GM12878 (cell line): ENCODE data around the gene SPAG17. TPM values are rescaled to one million over a fixed set of nuclear protein-coding genes. Genes with fewer than 3 reads are reported as not detected.

ENCODE experiments used
- ATAC-seq: fragments of 200-7000 bp; cut with Tn5 transposase; 3 replicates; pipeline ENCODE4 v1.9.1; 2020; ENCODE audit warnings: mild to moderate bottlenecking, moderate library complexity
- BruUV-seq: library from RNA; stranded (reverse); fragments of 400-500 nt; replicated peaks from 2 replicates; lab custom pipeline; 2021; lab: Mats Ljungman, UMichigan
- CTCF ChIA-PET: fragments of 300-600 bp; sonication (Branson Sonifier 250); formaldehyde crosslinking; extraction: SDS; loops from one replicate; lab custom pipeline; 2021; ENCODE audit warnings: inconsistent platforms; lab: Yijun Ruan, JAX
- POLR2A ChIA-PET: fragments of 350-600 bp; formaldehyde crosslinking; extraction: SDS; loops from one replicate; lab custom pipeline; 2021; ENCODE audit warnings: inconsistent platforms; lab: Charles Lee
- RAD21 ChIA-PET: fragments of 300-600 bp; sonication (Branson Sonifier 250); formaldehyde crosslinking; loops from one replicate; lab custom pipeline; 2023; ENCODE audit warnings: antibody characterized with exemption; ENCODE audit not compliant: unreplicated experiment; lab: Charles Lee
- SMC1A ChIA-PET: fragments of 300-600 bp; sonication (Branson Sonifier 250); formaldehyde crosslinking; loops from one replicate; lab custom pipeline; 2023; ENCODE audit not compliant: unreplicated experiment, uncharacterized antibody; lab: Charles Lee
- DNase-seq: peaks from one replicate; pipeline ENCODE4 v3.0.0-alpha.2; 2011; ENCODE audit warnings: low read depth, low spot score
- FAIRE-seq: peaks from 3 replicates; lab custom pipeline; 2011; peaks lifted over from hg19 to GRCh38; lab: Jason Lieb, UNC
- H2AFZ ChIP-seq: 2 replicates; pipeline ENCODE4 v1.6.0; 2011; ENCODE audit warnings: low read depth, low read length, control low read depth; ENCODE audit not compliant: control insufficient read depth
- H3K27ac ChIP-seq: 2 replicates; pipeline ENCODE4 v1.5.1; 2011; ENCODE audit warnings: control low read depth; ENCODE audit not compliant: control insufficient read depth, insufficient read depth
- H3K27me3 ChIP-seq, 2 experiments: replicated peaks in 1 of 2; 2 replicates each; pipeline versions ENCODE4 v1.6.0 to v1.6.1; 2011; ENCODE audit warnings: low read length in 1 of 2; ENCODE audit not compliant: control insufficient read depth in 2 of 2, insufficient read depth in 2 of 2
- H3K36me3 ChIP-seq, 2 experiments: 2 replicates each; pipeline ENCODE4 v1.5.1; 2011; ENCODE audit warnings: low read length in 1 of 2; ENCODE audit not compliant: control insufficient read depth in 2 of 2, insufficient read depth in 2 of 2
- H3K4me1 ChIP-seq: 2 replicates; pipeline ENCODE4 v1.6.1; 2011; ENCODE audit warnings: mild to moderate bottlenecking, low read length, moderate library complexity, mixed read lengths; ENCODE audit not compliant: control insufficient read depth, insufficient read depth
- H3K4me2 ChIP-seq: 2 replicates; pipeline ENCODE4 v1.6.0; 2011; ENCODE audit warnings: control low read depth; ENCODE audit not compliant: control insufficient read depth, insufficient read depth
- H3K4me3 ChIP-seq: fragments of 200-600 bp; sonication (generic); 2 replicates; pipeline ENCODE4 v1.5.1; 2016
- H3K79me2 ChIP-seq: 2 replicates; pipeline ENCODE4 v1.6.0; 2011; ENCODE audit warnings: low read length; ENCODE audit not compliant: control insufficient read depth, insufficient read depth
- H3K9ac ChIP-seq: 2 replicates; pipeline ENCODE4 v1.8.0; 2011; ENCODE audit warnings: low read length, control low read depth, mixed read lengths; ENCODE audit not compliant: control insufficient read depth, insufficient read depth
- H3K9me3 ChIP-seq: replicated peaks from 3 replicates; pipeline ENCODE4 v1.5.1; 2011; ENCODE audit warnings: mild to moderate bottlenecking, low read length; ENCODE audit not compliant: control insufficient read depth, insufficient read depth
- H4K20me1 ChIP-seq: 2 replicates; pipeline ENCODE4 v1.6.0; 2011; ENCODE audit not compliant: control insufficient read depth, insufficient read depth
- BHLHE40 ChIP-seq, 2 experiments: fragments of 450-650 bp in 1 of 2; IDR thresholded peaks; 2 replicates each; pipeline ENCODE4 v1.6.1; 2011 to 2017; ENCODE audit warnings: low read depth in 2 of 2, borderline replicate concordance in 1 of 2, improper control_type of control experiment in 1 of 2, low read length in 1 of 2, mild to moderate bottlenecking in 1 of 2
- BRCA1 ChIP-seq: IDR thresholded peaks from 2 replicates; pipeline ENCODE4 v1.6.1; 2011; ENCODE audit warnings: low read depth, low read length, improper control_type of control experiment
- DPF2 ChIP-seq: fragments of 450-650 bp; IDR thresholded peaks from 2 replicates; pipeline ENCODE4 v1.6.1; 2017; ENCODE audit warnings: mild to moderate bottlenecking
- EZH2 ChIP-seq: IDR thresholded peaks from 2 replicates; pipeline ENCODE4 v1.6.1; 2012; ENCODE audit warnings: low read depth, mild to moderate bottlenecking, control low read depth, inconsistent platforms, low read length, borderline replicate concordance; ENCODE audit not compliant: control insufficient read depth
- GABPA ChIP-seq: IDR thresholded peaks from 2 replicates; pipeline ENCODE4 v1.6.1; 2014; ENCODE audit warnings: antibody characterized with exemption, low read depth, mild to moderate bottlenecking, inconsistent platforms
- HDAC2 ChIP-seq: fragments of 200-600 bp; sonication (generic); IDR thresholded peaks from 2 replicates; pipeline ENCODE4 v1.6.1; 2017
- IKZF2 ChIP-seq, 2 experiments: fragments of 450-650 bp; IDR thresholded peaks; 2 replicates each; pipeline ENCODE4 v1.6.1; 2017; ENCODE audit warnings: mild to moderate bottlenecking in 2 of 2, moderate library complexity in 2 of 2
- JUND ChIP-seq: IDR thresholded peaks from 2 replicates; pipeline ENCODE4 v1.6.1; 2012; ENCODE audit warnings: low read depth, mild to moderate bottlenecking, low read length, improper control_type of control experiment, moderate library complexity
- LARP7 ChIP-seq: fragments of 450-650 bp; IDR thresholded peaks from 2 replicates; pipeline ENCODE4 v1.6.1; 2017; ENCODE audit warnings: mild to moderate bottlenecking
- MTA2 ChIP-seq: fragments of 450-650 bp; IDR thresholded peaks from 2 replicates; pipeline ENCODE4 v1.6.1; 2016; ENCODE audit warnings: low read depth, mild to moderate bottlenecking, moderate library complexity
- PML ChIP-seq: IDR thresholded peaks from 2 replicates; pipeline ENCODE4 v1.6.1; 2012; ENCODE audit warnings: low read length, inconsistent platforms
- RFX5 ChIP-seq: IDR thresholded peaks from 2 replicates; pipeline ENCODE4 v1.6.1; 2011; ENCODE audit warnings: low read depth, low read length, improper control_type of control experiment
- SMAD1 ChIP-seq: fragments of 450-650 bp; IDR thresholded peaks from 2 replicates; pipeline ENCODE4 v1.6.1; 2018; ENCODE audit warnings: mild to moderate bottlenecking, low read depth; ENCODE audit not compliant: partially characterized antibody
- STAT1 ChIP-seq: fragments of 450-650 bp; conservative IDR thresholded peaks from 2 replicates; pipeline ENCODE4 v1.6.1; 2014; ENCODE audit warnings: antibody characterized with exemption, mild to moderate bottlenecking
- WRNIP1 ChIP-seq: IDR thresholded peaks from 2 replicates; pipeline ENCODE4 v1.6.1; 2011; ENCODE audit warnings: low read depth, low read length, improper control_type of control experiment, borderline replicate concordance
- ZNF217 ChIP-seq: fragments of 450-650 bp; IDR thresholded peaks from 2 replicates; pipeline ENCODE4 v1.6.1; 2017; ENCODE audit warnings: antibody characterized with exemption, mild to moderate bottlenecking
- ZNF622 ChIP-seq: fragments of 450-650 bp; IDR thresholded peaks from 2 replicates; pipeline ENCODE4 v1.6.1; 2017; ENCODE audit warnings: mild to moderate bottlenecking, inconsistent platforms
- ZZZ3 ChIP-seq: IDR thresholded peaks from 2 replicates; pipeline ENCODE4 v1.6.1; 2011; ENCODE audit warnings: low read depth; ENCODE audit not compliant: control insufficient read depth, insufficient read length
- WGBS: methylation state at CpG from one replicate; pipeline ENCODE4 v1.1.6; 2016; ENCODE audit warnings: low lambda C conversion rate; ENCODE audit not compliant: insufficient replicate concordance, insufficient coverage; ENCODE audit errors: missing lambda C conversion rate; 5-methylcytosine and 5-hydroxymethylcytosine counted together
- in situ Hi-C: fragments of 300-500 bp; cut with MboI; formaldehyde crosslinking; loops from 9 replicates; pipeline ENCODE4 v1.14.3; 2018; ENCODE audit warnings: mixed read lengths
- intact Hi-C: fragments of 100-400 bp; cut with micrococcal nuclease; formaldehyde crosslinking; loops from one replicate; pipeline ENCODE4 v1.14.2; 2022; ENCODE audit not compliant: unreplicated experiment
- polyA plus RNA-seq, 11 experiments: library from polyadenylated mRNA; depleted of rRNA in 4 of 11; unstranded in 6 of 11; stranded (reverse) in 5 of 11; fragments of >200 nt; fragmentation: Nextera tagmentation in 4 of 11; fragmentation: Illumina TruSeq in 1 of 11; extraction: Ambion mirVana in 4 of 11; extraction: Trizol in 1 of 11; gene quantifications; 1 replicate in 1 of 11; 2 replicates in 10 of 11; pipeline versions ENCODE4 v1.2.1 to v1.2.3, GENCODE V29; 2011 to 2016; ENCODE audit warnings: inconsistent platforms in 2 of 11, missing spikeins in 2 of 11, low read depth in 1 of 11
- total RNA-seq, 4 experiments: library from RNA; depleted of rRNA in 3 of 4; stranded (reverse); fragments of >200 nt in 3 of 4; fragmentation: Illumina TruSeq in 1 of 4; extraction: Trizol in 1 of 4; gene quantifications; 2 replicates each; pipeline versions ENCODE4 v1.2.1 to v1.2.3, GENCODE V29; 2013 to 2021

Gene SPAG17
- total and polyA plus RNA-seq, 10 of the 15 experiments (the other 5 are each of a cell fraction or from before 2014, with no cell fraction given): 0.02 to 0.16 (median 0.03) TPM; not detected in 7

DNA sequence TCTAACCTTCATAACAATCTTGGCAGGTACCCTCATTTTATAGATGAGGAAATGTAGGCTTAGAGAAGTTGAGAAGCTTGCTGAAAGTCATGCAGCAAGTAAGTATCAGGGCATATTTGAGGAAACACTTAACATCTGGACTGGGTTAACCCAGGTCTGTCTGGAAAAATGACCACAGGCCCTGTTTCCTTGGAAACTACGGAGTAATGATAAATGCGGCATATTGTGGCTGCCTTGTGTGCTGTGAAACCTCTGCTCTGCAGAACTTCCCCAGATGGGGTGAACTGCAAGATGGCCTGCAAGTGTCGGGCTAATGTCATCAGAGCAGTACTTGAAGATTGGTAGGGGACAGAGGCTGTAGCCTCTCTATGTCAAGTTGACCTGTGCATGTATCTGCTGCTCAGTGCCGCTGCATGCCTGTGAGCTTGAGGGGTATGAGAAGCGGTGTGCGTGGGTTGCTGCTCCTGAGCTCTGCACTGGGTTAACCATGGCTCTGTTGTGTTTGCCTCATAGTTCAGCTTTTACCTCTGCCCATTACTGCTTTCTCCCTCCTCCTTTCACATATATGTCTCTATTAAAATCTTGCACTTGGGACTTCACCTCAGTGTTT is 172.4 kb downstream of the SPAG17 start:
- FAIRE-seq (no peak), ATAC-seq (no peak)
- 65% methylated on average over 6 of the region's 6 CpGs for WGBS

GRCh38 chr1:118008011-118008410 is 177.0 kb downstream of the SPAG17 start:
- Histone ChIP-seq H3K27me3 (no peaks in the 10 kb centered on the region), H3K9ac (no peak overlapping the region), H3K4me1 (no peaks in the 10 kb centered on the region), H3K9me3 (no peaks in the 10 kb centered on the region), H4K20me1 (no peaks in the 10 kb centered on the region), H3K27ac (no peak overlapping the region), H3K4me2 (no peak overlapping the region), H3K79me2 (no peaks in the 10 kb centered on the region), H3K36me3 (no peaks in the 10 kb centered on the region), H2AFZ (no peak overlapping the region), H3K4me3 (no peak overlapping the region)
- CTCF ChIA-PET: no interaction called here
- in situ Hi-C loops: no loop called here
- TF ChIP-seq JUND (no peak), GABPA (no peak), ZNF217 (no peak), PML (no peak), LARP7 (no peak), ZZZ3 (no peak), RFX5 (no peak), BHLHE40 (IDR thresholded peaks at IDR 0.05; ENCODE audit: borderline replicate concordance in 1 of 2, low read depth in 2 of 2, low read length in 1 of 2) (no peak), SMAD1 (no peak), BRCA1 (no peak), IKZF2 (IDR thresholded peaks at IDR 0.05) (no peak), EZH2 (no peak), STAT1 (no peak)
- 52% methylated on average over 7 of the region's 7 CpGs for WGBS
- SMC1A ChIA-PET: no interaction called here
- no peak for ATAC-seq
- no peak for FAIRE-seq
- no peak for DNase-seq
- no TSS peak for BruUV-seq
- RAD21 ChIA-PET: no interaction called here
- POLR2A ChIA-PET: no interaction called here
- intact Hi-C loops: no loop called here

More for the DNA sequence above, 172.4 kb downstream of the SPAG17 start:
- no peak for DNase-seq
- TF ChIP-seq SMAD1 (no peak), WRNIP1 (no peak), ZNF622 (no peak), HDAC2 (no peak), DPF2 (no peak), MTA2 (no peak)
- no TSS peak for BruUV-seq
- Histone ChIP-seq H3K27me3 (no peaks in the 10 kb centered on the region), H3K79me2 (no peaks in the 10 kb centered on the region), H3K4me1 (no peaks in the 10 kb centered on the region), H3K4me2 (no peak overlapping the region), H3K4me3 (no peak overlapping the region), H4K20me1 (no peaks in the 10 kb centered on the region), H3K27ac (no peak overlapping the region), H3K9me3 (no peaks in the 10 kb centered on the region), H2AFZ (no peak overlapping the region), H3K9ac (no peak overlapping the region), H3K36me3 (no peaks in the 10 kb centered on the region)
- RAD21 ChIA-PET: no interaction called here
- intact Hi-C loops (no loop called here), in situ Hi-C loops (no loop called here)
- CTCF ChIA-PET: no interaction called here
- SMC1A ChIA-PET: no interaction called here
- POLR2A ChIA-PET: no interaction called here
